Measurements from ENCODE around the gene JMJD8.

Gene JMJD8

DNA sequence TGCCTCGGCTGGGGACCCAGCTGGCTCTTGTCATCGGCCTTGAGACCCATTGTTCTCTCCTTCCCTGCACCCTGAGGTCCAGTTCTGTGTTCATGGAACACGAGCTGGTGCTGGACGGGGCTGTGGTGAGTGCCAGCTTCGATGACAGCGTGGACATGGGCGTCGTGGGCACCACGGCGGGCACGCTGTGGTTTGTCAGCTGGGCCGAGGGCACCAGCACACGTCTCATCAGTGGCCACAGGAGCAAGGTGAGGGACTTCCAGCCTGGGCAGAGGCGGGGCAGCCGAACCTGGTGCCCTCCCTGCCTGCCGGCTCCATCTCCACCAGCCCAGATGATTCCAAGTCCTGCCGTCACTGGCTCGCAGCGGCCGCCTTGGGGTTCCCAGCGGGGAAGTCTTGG lies 21.5 kb downstream of the JMJD8 start:
- TF ChIP-seq, protein P1, sequence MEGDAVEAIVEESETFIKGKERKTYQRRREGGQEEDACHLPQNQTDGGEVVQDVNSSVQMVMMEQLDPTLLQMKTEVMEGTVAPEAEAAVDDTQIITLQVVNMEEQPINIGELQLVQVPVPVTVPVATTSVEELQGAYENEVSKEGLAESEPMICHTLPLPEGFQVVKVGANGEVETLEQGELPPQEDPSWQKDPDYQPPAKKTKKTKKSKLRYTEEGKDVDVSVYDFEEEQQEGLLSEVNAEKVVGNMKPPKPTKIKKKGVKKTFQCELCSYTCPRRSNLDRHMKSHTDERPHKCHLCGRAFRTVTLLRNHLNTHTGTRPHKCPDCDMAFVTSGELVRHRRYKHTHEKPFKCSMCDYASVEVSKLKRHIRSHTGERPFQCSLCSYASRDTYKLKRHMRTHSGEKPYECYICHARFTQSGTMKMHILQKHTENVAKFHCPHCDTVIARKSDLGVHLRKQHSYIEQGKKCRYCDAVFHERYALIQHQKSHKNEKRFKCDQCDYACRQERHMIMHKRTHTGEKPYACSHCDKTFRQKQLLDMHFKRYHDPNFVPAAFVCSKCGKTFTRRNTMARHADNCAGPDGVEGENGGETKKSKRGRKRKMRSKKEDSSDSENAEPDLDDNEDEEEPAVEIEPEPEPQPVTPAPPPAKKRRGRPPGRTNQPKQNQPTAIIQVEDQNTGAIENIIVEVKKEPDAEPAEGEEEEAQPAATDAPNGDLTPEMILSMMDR (IDR thresholded peaks at IDR 0.05; ENCODE audit: extremely low read depth, missing control alignments), result no peak
- DNase-seq (ENCODE audit: low spot score), result no peak

DNA sequence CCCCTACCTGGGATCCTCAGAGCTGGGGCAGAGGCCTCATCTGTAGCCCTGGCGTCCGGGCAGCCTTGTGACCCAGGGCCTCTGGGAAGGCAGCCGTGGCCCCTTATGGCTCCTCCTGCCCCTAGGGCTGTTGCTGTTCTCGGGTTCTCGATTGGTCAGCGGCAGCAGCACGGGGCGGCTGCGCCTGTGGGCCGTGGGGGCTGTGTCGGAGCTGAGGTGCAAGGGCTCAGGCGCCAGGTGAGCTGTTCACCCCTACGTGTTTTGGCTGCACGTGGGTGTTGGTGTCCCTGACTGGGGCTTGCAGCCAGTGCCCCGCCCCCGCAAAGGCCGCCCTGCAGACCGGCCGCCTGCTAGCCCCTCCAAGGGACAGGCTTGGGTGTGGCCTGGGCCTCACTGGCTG lies 22.0 kb downstream of the JMJD8 start:
- TF ChIP-seq, protein P1 (IDR thresholded peaks at IDR 0.05; ENCODE audit: extremely low read depth, missing control alignments), result no peak
- DNase-seq (ENCODE audit: low spot score), result no peak

DNA sequence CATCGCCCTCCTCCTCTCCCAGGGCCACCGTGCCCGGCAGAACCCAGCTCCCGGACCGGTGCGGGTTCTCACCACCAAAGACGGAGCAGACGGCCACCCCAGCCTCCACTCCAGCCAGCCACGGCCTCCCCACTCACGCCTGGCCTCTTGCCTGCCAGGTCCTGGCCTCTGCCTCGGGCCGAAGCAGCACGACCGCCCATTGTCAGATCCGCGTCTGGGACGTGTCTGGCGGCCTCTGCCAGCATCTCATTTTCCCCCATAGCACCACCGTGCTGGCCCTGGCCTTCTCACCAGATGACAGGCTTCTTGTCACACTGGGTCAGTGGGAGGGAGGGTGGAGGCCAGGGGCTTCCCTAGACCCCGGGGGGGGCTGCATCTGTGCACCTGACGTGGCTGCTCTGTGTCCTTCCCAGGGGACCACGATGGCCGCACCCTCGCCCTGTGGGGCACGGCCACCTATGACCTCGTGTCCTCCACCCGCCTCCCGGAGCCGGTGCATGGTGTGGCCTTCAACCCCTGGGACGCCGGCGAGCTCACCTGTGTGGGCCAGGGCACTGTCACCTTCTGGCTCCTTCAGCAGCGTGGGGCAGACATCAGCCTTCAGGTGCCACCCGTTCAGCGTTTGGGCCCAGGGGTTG lies 22.8 kb downstream of the JMJD8 start:
- DNase-seq (ENCODE audit: low spot score), result no peak
- TF ChIP-seq, protein P1 (IDR thresholded peaks at IDR 0.05; ENCODE audit: extremely low read depth, missing control alignments), result no peak

DNA sequence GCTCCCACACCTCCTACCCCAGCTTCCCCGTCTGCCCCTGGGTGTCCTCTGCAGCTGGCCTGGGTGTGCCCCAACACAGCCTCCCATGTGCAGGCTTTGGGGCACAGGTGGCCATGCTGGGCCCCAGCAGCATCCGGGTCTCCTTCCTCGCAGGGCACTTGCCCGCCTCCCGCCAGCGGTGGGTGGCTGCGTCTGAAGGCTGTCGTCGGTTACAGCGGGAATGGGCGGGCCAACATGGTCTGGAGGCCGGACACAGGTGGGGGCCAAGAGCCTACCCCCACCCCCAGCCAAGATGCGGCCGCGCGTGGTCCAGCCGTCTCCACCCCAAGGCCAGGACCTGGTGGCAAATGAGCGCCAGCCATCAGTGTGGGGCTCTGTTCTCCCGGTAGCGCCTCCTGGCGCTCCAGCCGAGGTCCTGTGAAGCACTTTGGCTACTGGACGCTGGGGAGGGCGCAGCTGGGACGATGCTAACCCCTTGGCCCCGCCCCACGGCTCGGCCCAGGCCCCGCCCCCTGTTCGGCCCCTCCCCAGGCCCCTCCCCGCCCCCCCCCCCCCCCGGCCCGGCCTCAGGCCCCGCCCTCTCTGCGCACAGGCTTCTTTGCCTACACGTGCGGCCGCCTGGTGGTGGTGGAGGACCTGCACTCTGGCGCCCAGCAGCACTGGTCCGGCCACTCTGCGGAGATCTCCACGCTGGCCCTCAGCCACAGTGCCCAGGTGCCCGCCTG lies 23.5 kb downstream of the JMJD8 start:
- TF ChIP-seq, protein P1 (IDR thresholded peaks at IDR 0.05; ENCODE audit: extremely low read depth, missing control alignments), result peak; percentile 47
- DNase-seq (ENCODE audit: low spot score), result peak; percentile 97

DNA sequence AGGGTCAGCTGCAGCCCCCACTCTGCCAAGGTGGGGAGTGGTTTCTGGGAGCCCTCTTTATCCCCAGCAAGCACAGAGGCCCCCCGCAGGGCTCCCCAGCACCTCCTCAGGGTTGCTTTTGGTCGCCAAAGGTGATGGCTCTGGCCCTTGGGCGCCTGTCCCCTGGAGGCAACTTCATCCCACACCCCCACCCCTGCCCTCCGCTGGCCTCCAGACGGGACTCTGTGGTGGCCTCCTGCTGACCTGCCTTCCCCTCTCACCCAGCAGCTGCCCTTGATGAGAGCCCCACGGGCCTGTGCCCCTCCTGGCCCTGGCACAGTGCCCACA lies 24.0 kb downstream of the JMJD8 start:
- TF ChIP-seq, protein P1 (IDR thresholded peaks at IDR 0.05; ENCODE audit: extremely low read depth, missing control alignments), result no peak
- DNase-seq (ENCODE audit: low spot score), result no peak

DNA sequence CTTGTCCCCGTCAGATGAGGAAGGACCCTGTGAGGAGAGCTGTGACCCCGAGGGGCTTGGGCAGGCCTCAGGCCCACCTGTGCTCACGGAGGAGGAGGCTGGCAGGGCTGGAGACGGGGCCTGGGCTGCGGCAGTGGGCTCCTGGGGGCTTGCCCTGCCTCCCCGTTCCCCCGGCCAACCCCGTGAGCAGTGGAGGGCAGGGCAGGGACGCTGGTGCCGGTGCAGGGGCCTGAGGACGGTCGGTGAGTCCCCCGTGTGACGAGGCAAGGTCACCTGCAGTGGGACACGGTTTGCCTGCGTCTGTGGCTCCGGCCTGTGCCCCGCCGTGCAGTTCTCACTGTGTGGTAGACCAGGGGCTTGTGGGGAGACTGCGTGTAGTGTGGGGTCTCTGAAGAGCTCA lies 24.5 kb downstream of the JMJD8 start:
- DNase-seq (ENCODE audit: low spot score), result no peak
- TF ChIP-seq, protein P1 (IDR thresholded peaks at IDR 0.05; ENCODE audit: extremely low read depth, missing control alignments), result no peak

DNA sequence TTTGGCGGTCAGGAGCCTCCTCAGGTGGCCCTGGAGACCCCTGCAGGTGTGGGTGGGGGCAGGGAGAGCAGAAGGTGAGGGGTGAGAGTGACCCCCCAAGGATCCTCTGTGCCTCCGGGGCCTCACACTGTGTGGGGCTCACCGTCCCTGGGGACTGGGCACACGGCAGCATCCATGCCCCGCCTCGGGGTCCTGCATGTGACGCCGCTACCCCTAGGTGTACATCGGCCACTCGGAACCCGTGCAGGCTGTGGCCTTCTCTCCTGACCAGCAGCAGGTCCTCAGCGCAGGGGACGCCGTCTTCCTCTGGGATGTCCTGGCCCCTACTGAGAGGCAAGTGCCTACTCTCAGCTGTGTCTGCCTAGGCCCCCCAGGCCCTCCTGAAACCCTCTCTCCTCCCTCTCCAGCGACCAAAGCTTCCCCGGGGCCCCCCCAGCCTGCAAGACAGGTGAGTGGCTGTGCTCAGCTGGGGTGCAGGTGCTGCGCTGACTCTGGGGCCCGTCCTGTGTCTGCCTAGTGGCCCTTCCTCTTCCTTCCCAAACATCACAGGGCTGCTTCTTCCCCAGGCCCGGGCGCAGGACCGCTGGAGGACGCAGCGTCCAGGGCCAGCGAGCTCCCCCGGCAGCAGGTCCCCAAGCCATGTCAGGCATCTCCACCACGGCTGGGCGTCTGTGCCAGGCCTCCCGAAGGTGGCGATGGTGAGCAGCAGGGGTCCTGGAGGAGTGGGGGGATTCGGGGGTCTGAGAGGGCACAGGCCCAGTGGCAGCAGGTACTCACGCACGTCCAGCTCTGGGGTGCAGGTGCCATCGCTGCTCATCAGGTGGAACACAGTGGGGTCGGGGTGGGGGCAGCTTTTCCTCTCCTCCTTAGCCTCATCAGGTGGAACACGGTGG lies 25.2 kb downstream of the JMJD8 start:
- TF ChIP-seq, protein P1 (IDR thresholded peaks at IDR 0.05; ENCODE audit: extremely low read depth, missing control alignments), result no peak
- DNase-seq (ENCODE audit: low spot score), result no peak
